Left ventricle myocardium superior (tissue), 1 donor: ENCODE results near the gene ANKS3. TPM values are rescaled to one million over a fixed set of nuclear protein-coding genes. Genes with fewer than 3 reads are reported as not detected.
A peak's percentile ranks its signal among the peaks of the same experiment; 100 is the strongest.

Experiments used
- ATAC-seq: fragments of 200-7000 bp; cut with Tn5 transposase; one replicate; pipeline ENCODE4 v1.9.1; 2020; ENCODE audit warnings: mild to moderate bottlenecking, moderate library complexity
- DNase-seq: peaks from one replicate; pipeline ENCODE4 v3.0.0-alpha.2; 2020
- intact Hi-C: fragments of 100-400 bp; cut with micrococcal nuclease; formaldehyde crosslinking; loops from one replicate; pipeline ENCODE4 v1.11.0; 2022
- total RNA-seq: library from RNA; stranded (reverse); fragmentation: NEBNext Ultra II Directional; extraction: Animal tissue kit (Norgen Biotek cat#: 25700); gene quantifications from one replicate; pipeline ENCODE4 v1.2.1, GENCODE V29; 2021
- donor health status: DM: no; HTN: yes; CAD: no; lungs with severe emphysema.

Gene ANKS3
- total RNA-seq, 1 donor from 2014 or later, result 7.8 TPM

GRCh38 chr16:4690946-4691665 is 43.0 kb downstream of the ANKS3 start:
- DNase-seq (no peak), ATAC-seq (no peak)
- intact Hi-C loops, result no loop called here

GRCh38 chr16:4689864-4690704 is 44.0 kb downstream of the ANKS3 start:
- no peak for ATAC-seq
- no peak for DNase-seq
- intact Hi-C loops, result no loop called here

- intact Hi-C loops, result no loop called here
- no peak for ATAC-seq
- DNase-seq, result no peak
Observed at GRCh38 chr16:4689091-4689671, 44.9 kb downstream of the ANKS3 start.

- intact Hi-C loops, result no loop called here
- no peak for ATAC-seq
- no peak for DNase-seq
Observed at GRCh38 chr16:4688674-4689045, 45.4 kb downstream of the ANKS3 start.

- DNase-seq, result peak; percentile 68
- intact Hi-C loops, result no loop called here
- peak; percentile 16 for ATAC-seq
Observed at GRCh38 chr16:4687946-4688673, 46.0 kb downstream of the ANKS3 start.

GRCh38 chr16:4687416-4687815 is 46.7 kb downstream of the ANKS3 start:
- no peak for DNase-seq
- intact Hi-C loops, result no loop called here

GRCh38 chr16:4686497-4687210 is 47.4 kb downstream of the ANKS3 start:
- DNase-seq (no peak), ATAC-seq (no peak)
- intact Hi-C loops, result no loop called here

More at GRCh38 chr16:4687416-4687815, 46.7 kb downstream of the ANKS3 start:
- no peak for ATAC-seq

GRCh38 chr16:4685776-4686496 is 48.1 kb downstream of the ANKS3 start:
- DNase-seq, result peak; percentile 24
- no peak for ATAC-seq
- intact Hi-C loops, result no loop called here

GRCh38 chr16:4685292-4685691 is 48.8 kb downstream of the ANKS3 start:
- ATAC-seq (no peak), DNase-seq (peak; percentile 34)
- intact Hi-C loops, result no loop called here

- intact Hi-C loops, result no loop called here
- no peak for ATAC-seq
- peak; percentile 30 for DNase-seq
Observed at GRCh38 chr16:4684763-4685162, 49.3 kb downstream of the ANKS3 start.

GRCh38 chr16:4684058-4684715 is 49.9 kb downstream of the ANKS3 start:
- peak; percentile 29 for DNase-seq
- intact Hi-C loops, result no loop called here

GRCh38 chr16:4683255-4684057 is 50.6 kb downstream of the ANKS3 start:
- ATAC-seq (no peak), DNase-seq (no peak)
- intact Hi-C loops, result no loop called here

More at GRCh38 chr16:4684058-4684715, 49.9 kb downstream of the ANKS3 start:
- no peak for ATAC-seq

- DNase-seq (peak; percentile 49), ATAC-seq (no peak)
- intact Hi-C loops, result no loop called here
Observed at GRCh38 chr16:4682616-4683254, 51.3 kb downstream of the ANKS3 start.

GRCh38 chr16:4682084-4682591 is 51.9 kb downstream of the ANKS3 start:
- peak; percentile 25 for DNase-seq
- intact Hi-C loops, result no loop called here
- ATAC-seq, result no peak

GRCh38 chr16:4681471-4682083 is 52.5 kb downstream of the ANKS3 start:
- no peak for ATAC-seq
- intact Hi-C loops, result no loop called here
- DNase-seq, result no peak
